IPS-NIHi7 (cell line): ENCODE data around the gene RPRM.
A peak's percentile ranks its signal among the peaks of the same experiment; 100 is the strongest.
"Not testable (repeated sequence)": the region's sequence is repeated elsewhere in the genome, so short reads cannot be mapped to it uniquely, and the experiment has no call there.

ENCODE experiments used
- DNase-seq: peaks from one replicate; pipeline ENCODE4 v3.0.0; 2012; ENCODE audit warnings: mixed read lengths; ENCODE audit errors: extremely low spot score

Gene RPRM

DNA sequence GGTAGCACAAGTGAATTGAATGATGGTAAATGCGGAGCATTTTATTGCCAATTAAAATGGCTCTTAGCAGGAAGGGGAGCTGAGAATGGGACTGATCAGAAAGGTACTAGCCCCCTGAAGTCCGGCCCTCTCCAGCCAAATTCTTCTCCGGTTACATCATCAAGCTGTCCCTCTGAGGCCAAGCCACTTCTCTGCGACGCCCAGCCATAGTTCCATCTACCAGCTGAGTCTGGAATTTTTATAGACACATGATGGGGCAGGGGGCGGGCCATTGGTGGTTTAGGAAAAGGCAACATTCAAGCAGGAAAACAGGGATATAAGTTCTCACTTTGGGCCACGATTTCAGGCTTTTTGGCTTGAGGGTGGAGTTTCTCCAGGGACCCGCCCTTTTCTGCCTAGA lies 22.7 kb downstream of the RPRM start:
- DNase-seq = peak; percentile 41

DNA sequence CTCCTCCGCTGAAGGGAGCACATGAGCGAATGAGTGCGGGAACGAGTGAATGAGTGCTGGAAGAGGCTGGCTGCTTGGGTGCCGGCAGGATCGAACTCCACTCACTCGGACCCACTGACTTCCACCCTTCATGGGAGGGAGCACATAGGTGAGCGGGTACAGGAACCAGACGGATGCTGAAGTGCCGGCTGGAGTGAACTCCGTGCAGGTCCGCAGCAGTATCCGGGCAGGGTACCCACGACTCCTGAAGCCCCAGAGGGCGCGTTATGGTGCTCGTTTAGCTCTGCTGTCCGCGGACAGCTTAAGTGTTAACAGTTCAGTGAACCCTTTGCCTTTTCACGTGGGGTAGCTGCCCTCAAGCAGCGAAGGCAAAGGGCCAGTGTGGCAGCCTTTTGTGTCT lies 23.2 kb downstream of the RPRM start:
- no peak for DNase-seq

DNA sequence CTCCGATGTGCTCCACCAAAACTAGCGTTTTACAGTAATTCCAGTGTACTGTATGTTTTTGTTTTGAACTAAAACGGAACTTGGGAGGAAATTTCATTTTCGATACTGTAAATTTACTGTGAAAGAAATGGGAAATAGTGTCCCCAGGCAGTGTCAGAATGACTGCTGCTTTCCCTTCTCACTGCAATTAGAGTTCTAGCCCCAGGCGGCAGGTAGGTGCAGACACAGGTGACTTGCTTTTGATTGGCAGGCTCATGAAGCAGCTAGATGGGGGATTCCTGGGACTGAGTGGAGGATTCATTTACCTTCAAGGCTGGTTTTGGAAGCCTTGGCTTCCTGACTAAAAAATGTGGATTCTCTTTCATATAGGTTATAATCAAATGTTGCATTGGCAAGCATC lies 27.0 kb downstream of the RPRM start:
- no peak for DNase-seq

DNA sequence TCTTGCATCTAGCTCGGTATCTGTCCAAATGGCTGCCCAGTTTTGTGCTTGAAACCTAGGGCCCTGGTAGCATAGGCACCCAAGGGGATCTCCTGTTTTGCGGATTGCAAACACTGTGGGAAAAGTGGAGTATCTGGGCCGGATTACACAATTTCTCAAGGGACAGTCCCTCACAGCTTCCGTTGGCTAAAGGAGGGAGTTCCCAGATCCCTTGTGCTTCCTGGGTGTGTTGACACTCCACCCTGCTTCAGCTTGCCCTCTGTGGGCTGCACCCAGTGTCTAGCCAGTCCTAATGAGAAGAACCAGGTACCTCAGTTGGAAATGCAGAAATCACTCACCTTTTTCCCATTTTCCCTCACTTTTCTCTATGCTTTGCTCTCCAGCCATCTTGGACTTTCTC lies 35.5 kb downstream of the RPRM start:
- DNase-seq = no peak

DNA sequence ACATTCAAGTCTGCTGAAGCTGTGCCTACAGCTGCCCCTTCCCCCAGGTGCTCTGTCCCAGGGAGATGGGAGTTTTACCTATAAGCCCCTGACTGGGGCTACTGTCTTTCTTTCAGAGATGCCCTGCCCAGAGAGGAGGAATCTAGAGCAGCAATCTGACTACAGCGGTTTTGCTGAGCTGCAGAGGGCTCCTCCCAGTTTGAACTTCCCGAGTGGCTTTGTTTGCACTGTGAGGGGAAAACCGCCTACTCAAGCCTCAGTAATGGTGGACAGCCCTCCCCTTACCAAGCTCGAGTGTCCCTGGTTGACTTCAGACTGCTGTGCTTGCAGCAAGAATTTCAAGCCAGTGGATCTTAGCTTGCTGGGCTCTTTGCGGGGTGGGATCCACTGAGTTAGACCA lies 35.9 kb downstream of the RPRM start:
- not testable (repeated sequence) for DNase-seq

DNA sequence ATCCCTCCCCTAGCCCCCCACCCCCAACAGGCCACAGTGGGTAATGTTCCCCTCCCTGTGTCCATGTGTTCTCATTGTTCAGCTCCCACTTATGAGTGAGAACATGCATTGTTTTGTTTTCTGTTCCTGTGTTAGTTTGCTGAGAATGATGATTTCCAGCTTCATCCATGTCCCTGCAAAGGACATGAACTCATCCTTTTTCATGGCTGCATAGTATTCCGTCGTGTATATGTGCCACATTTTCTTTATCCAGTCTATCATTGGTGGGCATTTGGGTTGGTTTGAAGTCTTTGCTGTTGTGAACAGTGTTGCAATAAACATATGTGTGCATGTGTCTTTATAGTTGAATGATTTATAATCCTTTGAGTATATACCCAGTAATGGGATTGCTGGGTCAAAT lies 38.5 kb downstream of the RPRM start:
- not testable (repeated sequence) for DNase-seq

DNA sequence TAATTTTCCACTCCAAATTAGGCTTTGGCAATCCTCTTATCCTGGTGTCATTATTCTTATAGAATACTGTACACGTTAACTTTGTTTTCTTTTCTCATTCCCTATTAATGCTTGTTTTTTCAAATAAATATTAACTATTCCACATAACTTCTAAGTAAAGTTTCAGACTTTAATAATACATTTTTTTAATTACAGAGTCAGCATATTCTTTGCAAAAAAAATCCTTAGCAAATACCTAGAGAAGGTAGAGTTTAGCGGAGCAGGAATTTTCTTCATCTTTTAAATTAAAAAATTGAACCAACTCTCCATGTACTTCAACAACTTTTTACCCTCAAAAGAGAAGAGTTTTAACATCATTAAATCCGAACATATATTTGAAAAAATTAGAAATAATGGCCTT lies 45.2 kb downstream of the RPRM start:
- DNase-seq = no peak

DNA sequence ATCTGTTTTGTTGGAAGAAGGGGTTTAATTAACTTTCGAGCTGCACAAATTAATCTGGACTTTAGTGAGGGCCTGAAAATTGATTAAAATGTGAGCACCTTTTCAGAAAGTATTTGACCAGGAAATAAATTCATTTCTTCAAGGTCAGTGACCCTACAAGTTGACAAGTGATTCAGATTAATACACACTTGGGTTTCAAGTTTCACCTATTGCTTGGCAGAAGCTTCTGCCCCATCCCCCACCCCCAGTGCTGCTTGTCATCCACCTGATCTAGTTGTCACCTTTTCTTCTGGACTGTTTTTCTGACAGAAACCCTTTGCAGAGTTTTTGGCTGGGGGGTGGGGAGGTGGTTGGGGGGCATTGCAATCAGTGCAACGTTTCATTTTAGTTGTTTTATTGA lies 46.2 kb downstream of the RPRM start:
- no peak for DNase-seq

DNA sequence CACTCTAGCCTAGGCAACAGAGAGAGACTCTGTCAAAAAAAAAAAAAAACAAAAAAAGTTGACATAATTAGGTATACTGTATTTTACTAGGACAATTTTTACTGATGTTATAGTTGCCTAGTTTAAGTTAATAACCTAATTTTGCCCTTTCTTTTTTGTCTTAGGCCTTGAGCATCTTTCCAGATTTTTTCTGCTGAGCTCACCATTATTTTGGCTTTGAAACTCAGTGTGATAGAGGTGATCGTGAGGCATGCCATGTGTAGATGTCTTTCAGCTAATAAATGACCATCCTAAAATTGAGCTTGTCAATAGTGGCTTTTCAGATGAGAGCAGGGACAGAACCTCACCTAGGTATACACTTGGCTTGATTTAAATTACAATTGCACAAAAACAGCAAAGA lies 47.4 kb downstream of the RPRM start:
- no peak for DNase-seq
